ENCODE results near the gene CD22. TPM values are rescaled to one million over a fixed set of nuclear protein-coding genes. Genes with fewer than 3 reads are reported as not detected.

The CD22 gene
- total RNA-seq, 3 donors from 2014 or later (not counting 1 experiment from before 2014, with no cell fraction given): 4.3 to 7.0 (median 6.0) TPM

GRCh38 chr19:35334144-35334753, 5.3 kb downstream of the CD22 start:
- Mint-ChIP-seq H3K27ac (no peak overlapping the region), H3K4me1 (no peaks in the 10 kb centered on the region), H3K36me3 (no peaks in the 10 kb centered on the region), H3K4me3 (no peak overlapping the region), H3K27me3 (ENCODE audit: low read depth in 2 of 2) (peaks cover 15 to 16% of the 10 kb centered on the region in 2 donors), H3K9me3 (no peaks in the 10 kb centered on the region)
- no peak overlapping the region for H3K4me3 ChIP-seq (ENCODE audit: low read length)
- ATAC-seq (no peak), DNase-seq (no peak)
- no peak for TF ChIP-seq CTCF (IDR thresholded peaks at IDR 0.05)
- peaks cover 12% of the 10 kb centered on the region for H3K4me1 ChIP-seq (ENCODE audit: control insufficient read depth, insufficient read depth, low read length)
- 84% methylated on average over 9 of the region's 10 CpGs for WGBS (ENCODE audit: insufficient coverage)
- no peak overlapping the region for H3K27ac ChIP-seq (ENCODE audit: low read length)
- H3K36me3 ChIP-seq (ENCODE audit: control insufficient read depth, insufficient read depth, low read length): no peaks in the 10 kb centered on the region
- intact Hi-C loops (cut with micrococcal nuclease): no loop called here
- H3K9me3 ChIP-seq (ENCODE audit: control insufficient read depth, insufficient read depth, low read length): no peaks in the 10 kb centered on the region
- H3K27me3 ChIP-seq (ENCODE audit: control insufficient read depth, insufficient read depth, low read length): no peaks in the 10 kb centered on the region

GRCh38 chr19:35336166-35336955, 7.4 kb downstream of the CD22 start:
- intact Hi-C loops (cut with micrococcal nuclease): no loop called here
- DNase-seq (no peak), ATAC-seq (no peak)
- no peaks in the 10 kb centered on the region for H3K27me3 ChIP-seq (ENCODE audit: control insufficient read depth, insufficient read depth, low read length)
- TF ChIP-seq CTCF (IDR thresholded peaks at IDR 0.05): no peak
- Mint-ChIP-seq H3K36me3 (no peaks in the 10 kb centered on the region), H3K27me3 (ENCODE audit: low read depth in 2 of 2) (peaks cover 2 to 8% of the 10 kb centered on the region in 2 donors), H3K27ac (no peak overlapping the region), H3K4me3 (no peak overlapping the region), H3K4me1 (no peaks in the 10 kb centered on the region), H3K9me3 (no peaks in the 10 kb centered on the region)
- no peaks in the 10 kb centered on the region for H3K9me3 ChIP-seq (ENCODE audit: control insufficient read depth, insufficient read depth, low read length)
- H3K4me1 ChIP-seq (ENCODE audit: control insufficient read depth, insufficient read depth, low read length): peaks cover 12% of the 10 kb centered on the region
- 92% methylated on average over 19 of the region's 21 CpGs for WGBS (ENCODE audit: insufficient coverage)
- no peak overlapping the region for H3K4me3 ChIP-seq (ENCODE audit: low read length)
- H3K27ac ChIP-seq (ENCODE audit: low read length): no peak overlapping the region
- no peaks in the 10 kb centered on the region for H3K36me3 ChIP-seq (ENCODE audit: control insufficient read depth, insufficient read depth, low read length)

GRCh38 chr19:35337097-35337983, 8.4 kb downstream of the CD22 start:
- H3K27me3 Mint-ChIP-seq (ENCODE audit: low read depth in 2 of 2): peaks cover 0 to 8% of the 10 kb centered on the region in 2 donors
- no peaks in the 10 kb centered on the region for H3K36me3 Mint-ChIP-seq
- Histone ChIP-seq H3K36me3 (ENCODE audit: control insufficient read depth, insufficient read depth, low read length) (no peaks in the 10 kb centered on the region), H3K27me3 (ENCODE audit: control insufficient read depth, insufficient read depth, low read length) (no peaks in the 10 kb centered on the region), H3K4me1 (ENCODE audit: control insufficient read depth, insufficient read depth, low read length) (peaks cover 12% of the 10 kb centered on the region), H3K27ac (ENCODE audit: low read length) (no peak overlapping the region), H3K4me3 (ENCODE audit: low read length) (no peak overlapping the region), H3K9me3 (ENCODE audit: control insufficient read depth, insufficient read depth, low read length) (no peaks in the 10 kb centered on the region)
- WGBS (ENCODE audit: insufficient coverage): 79% methylated on average over 25 of the region's 25 CpGs
- no peaks in the 10 kb centered on the region for H3K9me3 Mint-ChIP-seq
- ATAC-seq: no peak
- H3K4me1 Mint-ChIP-seq: no peaks in the 10 kb centered on the region
- DNase-seq: no peak
- no peak overlapping the region for H3K27ac Mint-ChIP-seq
- intact Hi-C loops (cut with micrococcal nuclease): no loop called here
- H3K4me3 Mint-ChIP-seq: no peak overlapping the region
- no peak for TF ChIP-seq CTCF (IDR thresholded peaks at IDR 0.05)
